CD4-positive, alpha-beta T cell treated with Interleukin-1 beta for 1 hour (primary cell): Measurements from ENCODE around the gene TK1.
"Not testable (repeated sequence)": the region's sequence is repeated elsewhere in the genome, so short reads cannot be mapped to it uniquely, and the experiment has no call there.

ENCODE experiments used
- DNase-seq, 2 donors: peaks; one replicate each; pipeline ENCODE4 v3.0.0-alpha.2; 2020 to 2022

TK1 gene

DNA sequence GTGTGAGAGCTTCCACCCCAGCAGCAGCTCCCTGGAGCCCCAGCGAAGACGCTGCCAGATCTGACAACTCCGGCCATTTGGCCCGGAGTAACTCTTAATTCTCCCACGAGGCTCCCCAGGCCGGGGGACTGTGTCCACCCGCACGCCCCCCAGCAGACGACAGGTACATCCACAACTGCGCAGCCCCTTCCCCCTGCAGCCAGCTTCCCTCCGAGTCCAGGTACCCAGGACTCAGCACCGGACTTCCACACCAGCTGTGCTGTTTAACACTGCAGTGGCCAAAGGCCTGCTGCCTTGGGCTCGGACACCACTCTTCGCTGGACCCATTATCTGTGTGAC lies 11.2 kb downstream of the TK1 start:
- no peak for DNase-seq

DNA sequence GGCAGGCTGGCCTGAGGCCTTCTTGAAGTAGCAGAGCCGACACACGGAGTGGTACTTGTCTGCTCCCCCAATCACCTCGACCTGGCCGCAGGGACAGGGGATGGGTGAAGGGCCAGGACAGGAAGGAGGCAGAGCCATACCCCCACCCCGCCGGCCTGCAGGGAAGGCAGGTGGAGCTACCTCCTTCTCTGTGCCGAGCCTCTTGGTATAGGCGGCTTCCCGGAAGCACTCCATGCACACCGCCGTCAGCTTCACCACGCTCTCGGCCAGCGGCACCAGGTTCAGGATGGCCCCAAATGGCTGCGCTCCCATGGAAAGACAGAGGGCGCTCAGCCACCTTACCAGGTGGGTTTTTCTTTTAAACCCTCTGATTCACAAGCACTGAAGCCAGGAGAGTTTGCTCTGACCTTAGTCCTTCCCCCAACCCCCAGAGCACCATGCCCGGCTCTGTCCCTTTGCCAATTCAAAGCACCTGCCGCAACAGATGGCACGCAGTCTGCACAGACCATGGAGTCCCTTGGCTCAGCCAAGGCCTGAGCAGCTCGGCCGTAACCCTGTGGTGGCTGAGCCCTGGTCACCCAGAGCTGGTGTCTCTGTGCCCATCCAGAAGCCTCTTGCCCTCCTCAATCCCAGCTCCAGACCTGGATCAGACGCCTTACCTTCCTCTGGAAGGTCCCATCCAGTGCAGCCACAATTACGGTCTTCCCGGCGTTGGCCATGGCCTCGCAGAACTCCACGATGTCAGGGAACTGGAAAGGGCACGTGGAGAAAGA lies 11.8 kb downstream of the TK1 start:
- no peak for DNase-seq

DNA sequence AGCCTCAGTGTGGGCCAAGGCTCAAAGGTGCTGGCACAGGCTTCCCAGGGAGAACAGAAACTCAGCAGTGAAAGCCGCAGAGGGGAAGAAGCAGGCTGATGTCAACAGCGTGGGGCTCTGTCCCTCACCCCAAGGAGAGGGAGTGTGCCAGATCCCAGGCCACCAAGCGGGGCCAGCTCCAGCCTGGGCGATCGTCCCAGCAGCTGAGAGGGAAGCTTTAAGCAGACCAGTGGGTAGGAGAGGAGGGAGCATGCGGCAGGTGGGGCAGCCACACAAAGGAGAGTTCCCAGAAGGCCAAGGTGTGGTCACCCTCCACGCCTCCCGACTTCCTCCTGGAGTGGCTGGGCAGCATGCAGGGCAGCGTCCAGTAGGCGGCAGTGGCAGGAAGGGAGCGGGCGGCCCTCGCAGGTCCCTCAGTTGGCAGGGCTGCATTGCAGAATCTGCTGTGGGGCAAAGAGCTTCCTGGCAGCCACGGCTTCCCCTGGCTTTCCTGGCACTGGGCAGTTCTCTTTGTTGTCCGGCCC lies 12.4 kb downstream of the TK1 start:
- DNase-seq = peak in 1 of 2 donors; percentile 55

DNA sequence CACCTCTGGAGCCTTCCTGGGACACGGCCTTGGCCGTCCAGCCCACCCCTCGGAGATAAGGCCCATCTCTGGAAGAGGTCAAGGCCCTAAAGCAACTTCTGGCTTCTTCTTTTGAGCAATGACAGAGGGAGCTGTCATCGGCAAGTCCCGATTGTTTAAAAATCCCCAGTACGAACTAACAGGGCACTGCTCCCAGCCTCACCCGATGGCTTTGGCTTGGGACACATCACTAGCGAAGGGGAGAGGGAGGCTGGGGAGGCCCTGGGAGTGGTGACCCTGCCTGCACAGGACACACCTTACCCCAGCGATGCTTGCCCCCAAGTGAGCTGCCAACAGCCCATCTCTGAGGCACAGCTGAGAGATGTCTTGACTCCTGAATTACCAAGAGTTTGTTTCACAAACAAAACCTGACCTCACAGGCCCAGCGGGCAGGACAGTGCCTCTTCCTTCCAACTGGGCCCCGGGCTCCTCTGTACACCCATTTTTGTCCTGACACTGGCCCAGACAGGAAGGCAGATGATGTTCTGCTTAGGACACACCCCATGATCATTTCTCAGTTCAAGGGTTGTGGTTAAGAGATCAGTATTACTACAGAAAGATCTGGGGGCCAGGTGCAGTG lies 13.6 kb downstream of the TK1 start:
- peak; percentile 44 to 52 for DNase-seq

DNA sequence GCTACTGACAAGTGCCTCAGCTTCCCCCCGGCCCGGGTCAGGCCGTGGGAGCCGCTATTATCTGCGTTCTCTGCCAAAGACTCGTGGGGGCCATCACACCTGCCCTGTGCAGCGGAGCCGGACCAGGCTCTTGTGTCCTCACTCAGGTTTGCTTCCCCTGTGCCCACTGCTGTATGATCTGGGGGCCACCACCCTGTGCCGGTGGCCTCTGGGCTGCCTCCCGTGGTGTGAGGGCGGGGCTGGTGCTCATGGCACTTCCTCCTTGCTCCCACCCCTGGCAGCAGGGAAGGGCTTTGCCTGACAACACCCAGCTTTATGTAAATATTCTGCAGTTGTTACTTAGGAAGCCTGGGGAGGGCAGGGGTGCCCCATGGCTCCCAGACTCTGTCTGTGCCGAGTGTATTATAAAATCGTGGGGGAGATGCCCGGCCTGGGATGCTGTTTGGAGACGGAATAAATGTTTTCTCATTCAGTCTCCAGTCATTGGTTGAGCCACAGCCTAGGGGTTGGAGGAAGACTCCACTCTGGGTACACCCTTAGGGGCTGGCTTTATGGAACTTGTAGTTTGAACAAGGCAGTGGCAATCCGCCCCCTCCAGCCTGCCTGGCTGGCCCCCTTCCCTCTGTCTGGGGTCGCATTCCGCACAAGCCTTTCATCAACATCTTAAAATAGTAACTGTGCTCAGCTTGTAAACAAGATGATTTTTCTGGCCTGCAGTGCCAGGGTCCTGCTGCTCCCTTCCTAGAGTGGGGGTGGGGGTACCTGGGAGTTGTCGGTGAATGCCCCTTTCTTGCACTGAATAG lies 14.4 kb downstream of the TK1 start:
- DNase-seq = peak in 1 of 2 donors; percentile 53

DNA sequence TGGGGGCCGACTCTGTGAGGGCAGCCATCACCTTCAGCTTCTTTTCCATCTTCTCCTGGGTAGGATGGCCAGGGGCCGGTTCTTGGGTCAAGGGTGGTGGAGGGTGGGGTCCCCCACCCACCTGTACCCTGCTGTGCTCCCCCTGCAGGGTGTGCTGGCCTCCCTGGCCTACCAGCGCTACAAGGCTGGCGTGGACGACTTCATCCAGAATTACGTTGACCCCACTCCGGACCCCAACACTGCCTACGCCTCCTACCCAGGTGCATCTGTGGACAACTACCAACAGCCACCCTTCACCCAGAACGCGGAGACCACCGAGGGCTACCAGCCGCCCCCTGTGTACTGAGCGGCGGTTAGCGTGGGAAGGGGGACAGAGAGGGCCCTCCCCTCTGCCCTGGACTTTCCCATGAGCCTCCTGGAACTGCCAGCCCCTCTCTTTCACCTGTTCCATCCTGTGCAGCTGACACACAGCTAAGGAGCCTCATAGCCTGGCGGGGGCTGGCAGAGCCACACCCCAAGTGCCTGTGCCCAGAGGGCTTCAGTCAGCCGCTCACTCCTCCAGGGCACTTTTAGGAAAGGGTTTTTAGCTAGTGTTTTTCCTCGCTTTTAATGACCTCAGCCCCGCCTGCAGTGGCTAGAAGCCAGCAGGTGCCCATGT lies 15.1 kb downstream of the TK1 start:
- not testable (repeated sequence) for DNase-seq

DNA sequence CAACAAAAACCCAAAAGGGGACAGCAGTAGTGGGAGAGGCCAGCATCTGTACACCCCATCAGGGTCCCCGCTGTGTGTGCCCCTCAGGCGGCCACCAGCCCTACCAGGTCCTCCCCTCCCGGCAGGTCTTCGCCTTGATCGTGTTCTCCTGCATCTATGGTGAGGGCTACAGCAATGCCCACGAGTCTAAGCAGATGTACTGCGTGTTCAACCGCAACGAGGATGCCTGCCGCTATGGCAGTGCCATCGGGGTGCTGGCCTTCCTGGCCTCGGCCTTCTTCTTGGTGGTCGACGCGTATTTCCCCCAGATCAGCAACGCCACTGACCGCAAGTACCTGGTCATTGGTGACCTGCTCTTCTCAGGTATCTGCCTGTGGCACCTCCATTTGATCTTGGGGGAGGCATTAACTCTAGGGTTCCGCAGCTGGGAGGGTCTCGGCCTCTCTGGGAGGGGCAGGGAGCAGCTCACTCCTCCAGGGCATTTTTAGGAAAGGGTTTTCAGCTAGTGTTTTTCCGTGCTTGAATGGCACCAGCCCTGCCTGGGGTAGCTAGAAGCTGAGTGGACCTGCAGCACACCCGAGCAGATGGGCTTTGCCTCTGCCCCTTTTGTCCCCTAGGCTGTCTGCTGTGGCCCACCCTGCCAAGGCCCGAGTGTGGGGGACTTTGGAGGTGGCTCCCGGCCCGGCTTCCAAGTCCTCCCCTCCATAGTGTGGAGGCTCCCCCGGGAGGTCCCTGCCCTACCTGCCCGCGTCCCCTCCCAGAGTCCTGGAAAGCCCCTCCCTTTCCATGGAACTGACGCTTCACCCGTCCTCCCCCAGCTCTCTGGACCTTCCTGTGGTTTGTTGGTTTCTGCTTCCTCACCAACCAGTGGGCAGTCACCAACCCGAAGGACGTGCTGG lies 15.9 kb downstream of the TK1 start:
- no peak for DNase-seq

DNA sequence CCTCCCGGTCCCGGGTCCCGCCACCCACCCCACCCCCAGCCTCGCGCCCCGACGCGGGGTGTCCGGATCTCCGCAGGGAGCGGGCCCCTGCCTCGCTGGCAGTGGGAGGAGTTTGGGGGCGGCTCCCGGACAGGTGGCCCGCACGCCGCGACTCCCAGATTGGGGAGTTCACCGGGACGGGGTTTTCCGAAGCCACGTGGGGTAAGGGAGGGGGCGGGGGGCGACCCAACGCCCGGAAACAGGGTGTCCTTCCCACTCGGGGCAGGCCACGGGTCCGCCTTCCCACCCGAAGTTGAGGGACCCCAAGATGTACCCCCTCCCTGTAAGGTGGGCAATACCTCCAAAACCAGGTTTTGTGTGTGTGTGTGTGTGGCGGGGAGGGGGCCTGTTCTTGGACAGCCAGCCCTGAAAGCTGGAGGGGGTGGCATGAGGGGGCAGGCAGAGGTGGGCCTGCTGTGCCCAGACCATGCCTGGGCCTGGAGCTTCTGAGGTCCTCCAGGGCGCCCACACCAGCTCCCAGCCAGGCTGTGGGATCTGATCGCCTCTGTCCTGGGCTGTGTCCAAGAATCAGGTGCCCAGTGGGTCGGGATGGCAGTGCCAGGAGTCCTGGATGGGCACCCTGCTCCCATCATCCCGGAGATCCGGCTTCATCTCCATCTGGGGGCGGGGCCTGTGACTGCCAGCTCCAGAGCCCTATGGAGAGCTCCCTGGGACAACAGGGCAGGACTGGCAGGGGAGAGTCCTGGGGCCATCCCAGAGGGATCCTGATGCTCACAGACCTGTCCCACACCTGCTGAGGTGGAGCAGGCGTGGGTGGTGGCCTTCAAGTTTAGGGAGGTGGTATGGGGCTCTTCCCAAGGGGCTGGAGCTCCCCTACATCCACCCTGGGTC lies 17.7 kb downstream of the TK1 start:
- peak; percentile 74 for DNase-seq

DNA sequence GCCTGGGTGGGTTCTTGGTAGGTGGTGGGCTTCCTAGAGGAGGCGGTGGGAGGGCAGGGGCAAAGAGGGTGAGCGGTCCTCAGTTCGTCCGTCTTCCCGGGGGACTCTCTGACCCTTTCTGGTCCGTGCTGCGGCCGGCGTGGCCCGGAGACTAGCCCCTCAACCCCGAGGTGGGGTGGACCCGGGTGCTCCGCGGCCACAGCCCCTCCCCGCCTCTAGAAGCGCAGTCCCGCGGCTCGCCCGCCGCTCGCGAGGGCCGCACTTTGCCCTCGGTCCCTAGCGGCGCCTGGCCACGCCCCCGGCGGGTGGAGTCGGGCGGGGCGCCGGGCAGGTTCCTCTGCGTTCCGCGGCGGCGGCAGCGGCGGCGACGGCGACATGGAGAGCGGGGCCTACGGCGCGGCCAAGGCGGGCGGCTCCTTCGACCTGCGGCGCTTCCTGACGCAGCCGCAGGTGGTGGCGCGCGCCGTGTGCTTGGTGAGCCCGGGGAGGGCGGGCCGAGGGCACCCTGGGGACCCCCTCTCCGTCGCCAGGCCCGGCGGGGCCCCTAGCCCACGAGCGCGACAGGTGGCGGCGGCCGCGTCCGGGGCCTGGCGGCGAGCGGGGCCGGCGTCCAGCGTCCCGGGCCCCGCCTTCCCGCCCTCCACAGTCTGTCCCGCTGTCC lies 18.5 kb downstream of the TK1 start, which contains the start of gene SYNGR2:
TSS of gene SYNGR2 (plus strand) at position 340 of the 661 bp plus-strand sequence. CDS start at position 376, 36 bp downstream.
- DNase-seq = peak; percentile 88 to 89

DNA sequence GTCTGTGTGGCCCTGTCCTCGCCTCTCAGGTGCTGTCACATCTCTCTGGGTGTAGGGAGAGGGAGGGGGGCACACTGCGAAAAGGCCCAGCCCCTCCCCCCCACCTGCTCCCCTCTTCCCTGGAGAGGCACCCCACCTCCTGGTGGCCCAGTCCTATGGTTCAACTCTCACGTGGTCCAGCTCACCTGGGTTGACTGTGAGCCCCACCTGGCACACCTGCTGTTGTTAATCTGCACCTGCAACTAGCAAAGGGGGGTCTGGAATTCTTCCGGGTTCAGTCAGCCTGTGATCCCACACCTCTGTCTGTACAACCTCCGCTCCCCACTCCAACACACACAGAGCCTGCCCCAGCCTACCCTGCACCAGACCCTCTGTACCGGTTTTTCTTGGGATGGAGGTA lies 20.4 kb downstream of the TK1 start:
- no peak for DNase-seq

DNA sequence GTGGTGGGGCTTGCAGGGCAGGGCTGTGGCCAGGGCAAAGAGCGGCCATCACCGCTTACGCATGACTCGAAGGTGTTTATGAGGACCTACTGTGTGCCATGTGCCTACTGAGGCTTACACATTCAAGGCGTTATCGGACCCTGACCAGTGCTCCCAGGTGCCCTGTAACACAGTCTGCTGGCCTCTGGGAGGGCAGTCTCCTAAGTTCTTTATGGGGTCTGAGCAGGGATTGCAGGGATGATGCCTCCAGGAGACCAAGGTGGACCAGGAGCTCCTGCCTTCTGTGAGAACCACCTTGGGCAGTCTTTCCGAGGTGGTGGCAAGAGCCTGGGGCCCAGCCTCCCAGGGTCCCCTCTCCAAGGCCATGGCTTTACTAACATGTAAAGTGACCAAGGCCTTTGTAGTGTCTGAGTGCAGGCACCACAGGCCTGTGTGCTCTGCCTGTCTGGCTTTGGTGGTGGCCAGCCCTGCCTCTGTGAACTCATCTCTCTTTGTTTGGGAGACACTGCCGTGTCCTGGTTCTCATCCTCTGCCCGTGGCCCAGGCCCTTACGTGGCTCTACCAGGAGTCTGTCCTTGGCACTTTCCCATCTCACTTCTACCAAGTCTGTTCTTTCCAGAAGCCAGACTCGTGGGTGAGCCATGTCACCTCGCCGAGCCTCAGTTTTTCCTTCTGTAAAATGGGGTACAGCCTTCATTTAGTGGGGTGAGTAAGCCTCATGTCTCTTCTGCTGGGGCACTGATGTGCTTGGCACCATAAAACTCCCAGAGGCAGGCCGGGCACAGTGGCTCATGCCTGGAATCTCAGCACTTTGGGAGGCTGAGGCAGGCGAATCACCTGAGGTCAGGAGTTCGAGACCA lies 21.9 kb downstream of the TK1 start:
- DNase-seq = no peak

DNA sequence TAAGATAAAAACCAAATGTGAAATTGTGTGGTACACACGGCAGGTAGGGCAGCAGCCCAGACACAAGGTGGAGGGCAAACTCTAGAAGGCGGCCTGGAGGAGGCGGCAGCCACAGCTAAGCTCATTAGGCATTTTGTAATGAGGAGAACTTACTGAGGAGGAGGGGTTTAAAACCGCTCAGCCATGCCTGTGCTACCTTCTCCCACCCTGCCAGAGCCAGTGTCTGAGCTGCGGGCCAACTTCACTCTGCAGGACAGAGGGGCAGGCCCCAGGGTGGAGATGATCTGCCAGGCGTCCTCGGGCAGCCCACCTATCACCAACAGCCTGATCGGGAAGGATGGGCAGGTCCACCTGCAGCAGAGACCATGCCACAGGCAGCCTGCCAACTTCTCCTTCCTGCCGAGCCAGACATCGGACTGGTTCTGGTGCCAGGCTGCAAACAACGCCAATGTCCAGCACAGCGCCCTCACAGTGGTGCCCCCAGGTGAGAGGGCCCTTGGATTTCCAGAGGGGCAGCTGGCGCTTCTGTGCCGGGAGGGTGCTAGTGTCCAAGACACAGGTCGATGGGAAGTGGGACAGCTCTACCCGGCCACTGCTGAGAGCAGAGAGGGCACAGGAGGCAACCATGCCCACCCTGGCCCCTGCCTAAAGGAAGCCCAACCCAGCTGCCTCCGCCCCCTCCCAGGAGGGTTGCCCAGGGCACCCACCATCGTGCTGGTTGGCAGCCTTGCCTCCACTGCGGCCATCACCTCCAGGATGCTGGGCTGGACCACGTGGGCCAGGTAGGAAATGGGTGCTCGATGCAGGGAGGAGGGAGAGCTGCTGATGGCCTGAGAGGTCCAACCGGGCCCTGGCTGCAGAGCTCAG lies 22.7 kb downstream of the TK1 start:
- DNase-seq = no peak

DNA sequence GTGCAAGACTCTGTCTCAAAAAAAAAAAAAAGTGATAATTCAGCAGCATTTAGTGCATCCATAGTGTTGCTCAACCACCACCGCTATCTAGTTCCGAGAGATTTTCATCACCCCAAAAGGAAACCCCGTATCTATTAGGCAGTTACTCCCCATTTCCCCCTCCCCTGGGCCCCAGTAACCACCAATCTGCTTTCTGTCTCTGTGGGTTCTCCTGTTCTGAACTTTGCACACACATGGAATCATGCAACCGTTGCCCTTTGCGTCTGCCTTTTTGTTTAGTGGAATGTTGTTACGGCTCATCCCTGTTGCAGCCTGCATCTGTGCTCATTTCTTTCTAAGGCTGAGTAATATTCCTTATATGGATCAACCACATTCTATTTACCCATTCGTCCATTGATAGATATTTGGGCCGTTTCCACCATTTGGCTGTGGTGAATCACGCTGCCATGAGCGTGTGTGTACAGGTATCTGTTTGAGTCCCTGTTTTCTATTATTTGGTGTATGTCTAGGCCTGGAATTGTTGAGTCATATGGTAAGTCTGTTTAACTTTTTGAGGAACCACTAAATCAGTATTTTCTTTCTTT lies 27.2 kb downstream of the TK1 start:
- no peak for DNase-seq

DNA sequence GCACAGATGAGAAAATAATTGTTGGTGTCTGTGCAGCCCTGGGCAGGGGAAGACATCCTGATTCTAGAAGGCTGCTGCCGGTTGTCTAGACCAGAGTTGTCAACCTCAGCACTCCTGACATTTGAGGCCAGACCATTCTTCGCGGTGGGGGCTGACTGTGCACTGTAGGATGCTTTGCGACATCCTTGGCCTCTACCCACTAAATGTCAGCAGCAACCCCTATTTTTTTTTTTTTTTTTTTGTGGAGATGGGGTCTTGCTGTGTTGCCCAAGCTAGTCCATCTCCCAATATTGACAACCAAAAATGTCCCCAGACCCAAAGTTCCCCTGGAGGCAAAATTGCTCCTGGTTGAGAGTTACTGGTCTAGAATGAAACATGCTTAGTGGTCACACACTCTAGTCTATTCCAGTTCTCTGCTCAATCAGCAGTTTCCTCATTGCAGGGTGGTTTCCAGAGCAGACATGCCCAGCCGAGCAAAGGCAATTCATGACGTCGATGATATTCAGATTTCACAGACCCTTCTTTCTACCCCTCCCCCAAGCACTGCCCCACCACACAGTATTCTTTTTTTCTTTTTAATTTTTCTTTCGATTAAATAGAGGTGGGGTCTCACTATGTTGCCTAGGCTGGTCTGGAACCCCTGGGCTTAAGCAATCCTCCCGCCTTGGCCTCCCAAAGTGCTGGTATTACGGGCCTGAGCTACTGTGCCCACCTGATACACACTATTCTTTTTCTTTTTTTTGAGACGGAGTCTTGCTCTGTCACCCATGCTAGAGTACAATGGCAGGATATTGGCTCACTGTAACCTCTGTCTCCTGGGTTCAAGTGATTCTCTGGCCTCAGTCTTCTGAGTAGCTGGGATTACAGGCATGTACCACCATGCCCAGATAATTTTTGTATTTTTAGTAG lies 31.7 kb downstream of the TK1 start:
- peak in 1 of 2 donors; percentile 79 for DNase-seq

DNA sequence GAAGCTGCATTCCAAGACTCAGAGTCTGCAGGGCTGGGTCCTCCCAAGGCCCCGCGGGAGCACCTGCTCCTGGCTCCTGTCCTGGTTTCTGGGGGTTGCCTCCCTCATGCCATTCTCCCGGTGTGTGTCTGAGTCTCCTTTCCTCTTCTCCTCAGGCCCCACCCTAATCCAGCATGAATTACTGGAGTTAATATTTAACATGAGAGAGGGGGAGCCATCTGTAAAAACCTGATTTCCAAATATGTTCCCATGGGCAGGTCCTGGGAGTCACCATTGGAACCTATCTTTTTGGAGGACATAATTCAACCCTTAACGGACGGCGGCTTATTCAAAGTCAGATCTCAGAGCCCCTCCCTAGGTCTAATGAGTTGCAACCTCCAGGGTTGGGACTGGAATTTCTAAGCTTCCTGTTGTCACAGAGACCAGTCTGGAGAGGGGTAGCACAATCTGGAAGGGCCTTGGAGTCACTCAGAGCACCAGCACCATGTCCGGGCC lies 35.3 kb downstream of the TK1 start:
- no peak for DNase-seq

DNA sequence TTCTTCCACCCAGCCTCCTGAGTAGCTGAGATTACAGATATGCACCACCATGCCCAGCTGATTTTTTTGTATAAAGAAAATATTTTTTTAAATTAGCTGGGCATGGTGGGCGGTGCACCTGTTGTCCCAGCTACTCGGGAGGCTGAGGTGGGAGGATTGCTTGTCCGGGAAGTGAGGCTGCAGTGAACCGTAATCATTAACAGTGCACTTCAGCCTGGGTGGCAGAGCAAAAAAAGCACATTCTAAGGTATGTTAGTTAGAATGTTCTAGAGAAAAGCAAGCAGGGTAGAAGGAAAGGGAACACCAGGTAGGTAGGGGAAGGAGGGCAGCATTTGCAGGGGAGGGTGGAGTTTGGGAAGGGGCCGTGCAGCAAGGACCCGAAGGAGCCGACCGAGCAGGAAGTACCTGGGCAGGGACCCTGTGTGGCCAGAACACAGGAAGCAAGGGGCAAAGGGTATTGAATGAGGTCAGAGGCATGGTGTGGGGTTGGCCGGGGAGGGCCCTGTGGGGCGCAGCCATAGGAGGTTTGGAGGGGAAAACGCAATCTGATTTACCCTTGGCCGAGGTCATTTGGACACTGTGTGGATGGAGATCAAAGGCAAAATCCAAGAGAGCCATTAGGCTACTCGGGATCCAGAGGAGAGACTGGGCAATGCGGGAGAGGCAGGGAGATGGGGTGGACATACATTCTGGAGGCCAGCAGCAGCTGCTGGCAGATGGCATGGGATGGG lies 38.4 kb downstream of the TK1 start:
- DNase-seq = no peak
